CD4-positive, alpha-beta T cell treated with Interleukin-12 subunit alpha and Interleukin-12 subunit beta, for 1 hour (primary cell): ENCODE data around the gene CNTN3.

Source experiments
- DNase-seq: peaks from one replicate; pipeline ENCODE4 v3.0.0-alpha.2; 2020

The CNTN3 gene

DNA sequence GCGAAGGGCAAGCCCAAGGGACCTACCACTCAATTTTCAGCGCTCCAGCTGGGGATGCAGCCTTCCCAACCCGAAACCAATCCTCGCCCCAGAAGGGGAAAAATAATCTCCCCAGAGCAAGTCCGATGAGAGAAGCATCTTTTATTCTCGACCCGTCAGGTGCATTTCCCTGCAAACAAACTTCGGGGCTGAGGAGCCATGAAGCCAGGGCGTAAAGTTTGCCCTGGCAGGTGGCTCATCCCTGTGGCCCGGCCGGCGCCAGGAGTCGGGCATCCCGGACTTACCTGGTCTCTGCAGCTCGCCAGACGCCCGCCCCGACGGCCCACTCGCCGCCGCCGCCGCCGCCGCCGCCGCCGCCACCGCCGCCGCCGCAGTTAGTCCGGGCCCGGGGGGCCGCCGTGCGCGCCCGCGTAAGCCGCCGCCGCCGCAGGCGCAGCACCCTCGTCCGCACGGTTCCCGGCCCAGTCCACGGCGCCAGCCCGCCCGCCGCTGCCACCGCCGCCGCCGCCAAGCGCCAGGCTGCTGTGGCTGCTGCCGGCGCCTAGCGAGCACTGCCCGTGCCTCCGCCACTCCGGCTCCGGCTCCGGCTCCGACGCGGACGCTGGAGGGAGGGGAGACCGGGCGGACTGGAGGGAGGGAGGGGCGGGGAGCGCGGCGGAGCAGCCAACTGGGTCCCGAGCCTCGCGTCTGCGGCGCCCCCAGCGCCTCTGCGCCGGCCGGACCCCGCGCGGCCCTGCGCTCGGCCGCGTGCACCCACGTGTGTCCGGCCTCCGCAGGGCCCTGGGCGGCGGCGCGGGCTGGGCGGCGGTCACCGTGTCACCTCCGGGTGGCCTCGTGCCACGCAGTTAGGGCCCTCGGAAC lies at the start of gene CNTN3:
TSS of gene CNTN3 (minus strand) at position 553 of the 861 bp plus-strand sequence. CDS start 93,547 bp downstream, outside the sequence.
- no peak for DNase-seq

- DNase-seq: no peak
Observed at GRCh38 chr3:74663178-74663577, 48.7 kb upstream of the CNTN3 start.

DNA sequence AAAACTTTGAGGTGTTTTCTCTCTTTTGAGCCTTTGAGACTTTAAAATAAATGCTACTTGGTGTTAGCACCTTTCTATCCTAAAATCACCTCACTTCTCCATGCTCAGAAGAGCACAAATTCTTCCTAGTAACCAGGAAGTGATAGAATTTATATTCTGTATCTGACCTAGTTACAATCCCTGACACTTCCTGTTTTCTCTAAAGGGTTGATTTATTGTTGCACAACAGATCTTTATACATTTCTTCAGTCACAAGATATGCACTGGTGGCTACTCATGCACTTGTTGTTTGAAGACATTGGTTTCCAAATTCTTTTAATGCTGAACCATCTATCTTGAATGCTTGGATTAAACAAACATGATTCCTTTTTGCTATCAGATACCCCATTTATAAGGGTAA lies 47.2 kb upstream of the CNTN3 start:
- no peak for DNase-seq

- no peak for DNase-seq
Observed at GRCh38 chr3:74651885-74652284, 37.4 kb upstream of the CNTN3 start.

GRCh38 chr3:74651292-74651691 lies 36.8 kb upstream of the CNTN3 start:
- DNase-seq: no peak

DNA sequence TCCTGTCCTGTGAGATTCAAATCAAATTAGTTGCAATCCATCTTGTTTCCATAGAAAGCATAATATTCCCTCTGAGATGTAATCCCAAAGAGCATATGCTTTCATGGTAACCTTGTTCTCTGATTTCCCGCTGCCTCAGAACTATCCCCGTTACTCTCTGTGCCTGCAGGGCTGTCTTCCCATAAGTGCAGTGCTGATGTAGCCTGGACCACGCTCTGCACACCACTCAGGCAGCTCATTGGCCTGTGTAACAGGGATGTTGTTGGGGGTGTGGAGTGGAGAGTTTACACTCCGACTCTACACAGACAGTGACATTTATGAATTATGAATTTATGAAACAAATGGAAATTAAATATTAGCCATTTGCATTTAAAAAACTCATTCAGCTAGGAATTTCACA lies 33.6 kb upstream of the CNTN3 start:
- DNase-seq: no peak

DNA sequence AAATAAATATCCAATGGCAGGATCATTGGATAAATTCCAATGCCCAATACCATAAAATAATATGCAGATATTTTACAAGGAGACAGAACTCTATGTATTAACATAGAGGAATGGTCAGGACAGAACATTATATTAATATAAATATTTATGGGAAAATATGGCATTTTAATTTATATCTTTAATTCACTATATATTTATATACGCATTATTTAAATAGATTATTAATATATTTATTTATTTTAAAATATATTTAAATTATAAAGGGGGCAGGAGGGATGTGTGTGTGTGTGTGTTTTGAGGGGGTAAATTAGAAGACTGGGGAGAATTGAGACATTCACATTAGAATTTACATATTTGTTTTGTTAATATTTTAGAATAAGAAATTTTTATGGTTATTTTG lies 31.6 kb upstream of the CNTN3 start:
- no peak for DNase-seq

DNA sequence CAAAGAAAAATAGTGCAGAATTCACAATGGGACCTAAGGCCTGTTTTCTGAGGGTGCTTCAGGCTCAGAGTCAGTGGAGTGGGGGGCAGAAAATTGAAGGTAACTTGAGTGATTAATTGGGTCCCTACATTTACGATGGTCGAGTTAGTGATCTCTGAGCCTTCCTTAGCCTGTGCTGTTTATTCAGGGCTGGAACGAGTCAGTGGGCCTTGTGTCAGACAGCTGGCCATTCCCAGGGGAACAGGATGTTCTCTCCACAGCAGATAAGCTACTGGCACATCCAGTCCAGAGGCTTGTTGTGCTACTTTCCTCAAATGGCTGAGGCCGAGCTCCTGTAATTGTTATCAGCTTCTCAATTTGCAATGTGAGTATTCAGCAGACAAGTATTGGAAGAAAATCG lies 29.2 kb upstream of the CNTN3 start:
- DNase-seq: no peak

- no peak for DNase-seq
Observed at GRCh38 chr3:74642876-74643275, 28.4 kb upstream of the CNTN3 start.

DNA sequence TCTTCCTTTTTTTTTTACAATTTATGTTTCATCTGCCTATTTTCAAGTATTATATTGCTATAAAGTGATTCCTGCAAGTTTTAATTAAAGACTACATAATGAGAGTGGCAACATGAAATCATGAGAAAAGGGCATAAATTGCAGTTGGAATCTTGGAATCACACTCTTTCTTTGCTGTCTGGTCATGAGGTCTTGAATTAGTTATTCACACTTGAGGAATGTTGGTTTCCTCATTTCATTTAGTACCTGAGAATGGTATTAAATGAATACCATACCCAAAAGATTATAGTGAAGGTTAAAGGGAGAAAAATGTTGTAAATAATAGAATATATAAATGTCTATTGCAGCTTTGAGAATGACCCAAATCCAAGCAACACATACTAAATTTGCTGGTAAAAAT lies 25.8 kb upstream of the CNTN3 start:
- DNase-seq: no peak

GRCh38 chr3:74639681-74640080 lies 25.2 kb upstream of the CNTN3 start:
- DNase-seq: no peak

DNA sequence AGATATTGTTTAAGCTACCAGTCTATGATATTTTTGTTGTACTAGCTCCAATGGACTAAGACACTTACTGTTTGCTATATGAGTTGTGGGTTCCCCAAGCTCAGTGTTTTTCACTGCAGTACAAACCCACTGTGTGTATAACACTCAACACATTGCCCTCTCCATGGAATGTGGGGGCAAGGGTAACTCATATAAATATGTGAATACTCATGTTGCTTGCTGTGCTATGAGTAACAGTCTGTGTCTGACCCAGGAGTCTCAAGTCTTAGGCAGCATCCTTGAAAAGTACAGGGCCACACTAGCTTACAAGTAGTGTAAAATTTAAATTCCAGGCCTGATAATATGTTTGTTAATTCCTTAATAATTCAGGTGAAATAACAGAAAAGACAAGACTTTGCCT lies 22.5 kb upstream of the CNTN3 start:
- no peak for DNase-seq

GRCh38 chr3:74633021-74633420 lies 18.6 kb upstream of the CNTN3 start:
- DNase-seq: no peak

DNA sequence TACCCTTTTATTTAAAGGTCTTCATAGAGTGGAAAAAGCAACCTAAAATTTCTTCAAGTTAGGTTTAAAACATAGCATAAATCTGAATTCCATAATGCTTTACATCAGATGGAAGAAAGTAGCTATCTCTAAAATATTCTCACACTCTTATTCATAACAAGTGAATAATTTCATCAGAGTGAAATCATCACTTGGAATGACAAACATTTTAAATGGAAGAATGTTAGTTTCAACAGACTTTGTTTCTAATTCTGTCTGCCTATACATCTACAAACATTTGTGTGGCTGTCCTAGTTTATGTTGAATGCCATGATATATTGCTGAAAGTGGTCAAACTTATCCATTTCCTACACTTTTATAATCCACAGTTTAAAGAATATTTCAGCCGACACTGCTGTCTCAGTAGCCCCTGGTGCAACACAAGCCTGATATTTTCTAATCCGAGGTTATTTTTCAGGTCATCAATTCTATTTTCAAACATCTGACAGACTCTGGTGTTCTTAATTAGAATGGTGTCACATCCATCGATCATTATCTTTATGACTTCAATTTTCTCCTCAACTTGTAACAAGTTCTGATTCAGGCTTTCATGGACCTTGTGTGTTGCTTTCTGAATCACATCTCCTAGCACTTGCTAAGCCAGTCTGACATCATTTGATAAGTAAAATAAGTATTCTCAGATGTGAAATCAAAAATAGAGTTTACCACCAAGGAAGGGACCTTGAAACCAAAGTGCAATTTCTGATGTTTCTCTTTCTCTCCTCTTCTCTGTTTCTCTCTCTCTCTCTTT lies 17.1 kb upstream of the CNTN3 start:
- DNase-seq: no peak

- no peak for DNase-seq
Observed at GRCh38 chr3:74630602-74631001, 16.1 kb upstream of the CNTN3 start.

GRCh38 chr3:74626011-74626410 lies 11.6 kb upstream of the CNTN3 start:
- DNase-seq: no peak

GRCh38 chr3:74624301-74624700 lies 9.8 kb upstream of the CNTN3 start:
- no peak for DNase-seq

GRCh38 chr3:74623261-74623836 lies 8.9 kb upstream of the CNTN3 start:
- DNase-seq: no peak

GRCh38 chr3:74621581-74621980 lies 7.1 kb upstream of the CNTN3 start:
- DNase-seq: no peak

- no peak for DNase-seq
Observed at GRCh38 chr3:74617776-74618175, 3.3 kb upstream of the CNTN3 start.

GRCh38 chr3:74613521-74614106 lies 845 bp downstream of the CNTN3 start:
- no peak for DNase-seq

DNA sequence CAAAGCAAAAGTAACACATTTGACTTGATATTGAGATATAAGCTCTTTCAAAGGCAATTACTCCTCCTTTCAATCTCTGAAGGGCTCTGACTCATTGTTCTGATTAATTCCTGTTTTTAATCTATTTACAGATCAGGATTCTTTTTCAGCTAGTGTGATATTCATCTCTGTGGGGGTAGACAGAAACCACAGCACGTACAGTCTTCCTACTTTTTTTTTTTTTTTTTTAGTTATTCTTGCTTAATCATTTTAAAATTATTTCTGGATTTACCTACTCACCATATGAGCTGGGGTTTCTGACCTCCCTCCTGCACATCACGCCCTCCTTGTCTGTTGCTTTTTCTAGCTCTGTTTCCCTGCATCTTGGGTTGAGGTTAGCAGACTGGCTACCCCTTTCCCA lies 1.4 kb downstream of the CNTN3 start:
- DNase-seq: no peak

DNA sequence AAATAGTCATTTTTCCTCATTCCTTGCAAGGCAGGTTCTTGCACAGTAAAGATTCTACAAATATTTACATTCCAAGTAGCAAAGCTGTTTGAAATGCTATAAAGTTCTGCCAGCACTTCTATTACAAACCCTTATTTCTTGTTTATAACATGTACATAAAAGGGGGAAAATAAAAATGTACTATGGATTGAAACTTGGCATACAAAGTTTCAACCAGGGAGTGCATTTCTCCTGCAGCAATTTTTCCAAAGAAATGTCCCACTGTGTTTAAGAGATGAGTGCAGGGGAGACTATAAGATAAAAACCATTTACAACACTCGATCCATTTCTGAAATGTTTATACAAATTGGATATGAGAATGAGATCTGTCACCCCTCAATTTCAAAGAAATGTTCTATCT lies 3.3 kb downstream of the CNTN3 start:
- DNase-seq: no peak

- no peak for DNase-seq
Observed at GRCh38 chr3:74607803-74608202, 6.7 kb downstream of the CNTN3 start.
